ENCODE data around the gene LGALS9C.
"Not testable (repeated sequence)": the region's sequence is repeated elsewhere in the genome, so short reads cannot be mapped to it uniquely, and the experiment has no call there.

The LGALS9C gene

DNA sequence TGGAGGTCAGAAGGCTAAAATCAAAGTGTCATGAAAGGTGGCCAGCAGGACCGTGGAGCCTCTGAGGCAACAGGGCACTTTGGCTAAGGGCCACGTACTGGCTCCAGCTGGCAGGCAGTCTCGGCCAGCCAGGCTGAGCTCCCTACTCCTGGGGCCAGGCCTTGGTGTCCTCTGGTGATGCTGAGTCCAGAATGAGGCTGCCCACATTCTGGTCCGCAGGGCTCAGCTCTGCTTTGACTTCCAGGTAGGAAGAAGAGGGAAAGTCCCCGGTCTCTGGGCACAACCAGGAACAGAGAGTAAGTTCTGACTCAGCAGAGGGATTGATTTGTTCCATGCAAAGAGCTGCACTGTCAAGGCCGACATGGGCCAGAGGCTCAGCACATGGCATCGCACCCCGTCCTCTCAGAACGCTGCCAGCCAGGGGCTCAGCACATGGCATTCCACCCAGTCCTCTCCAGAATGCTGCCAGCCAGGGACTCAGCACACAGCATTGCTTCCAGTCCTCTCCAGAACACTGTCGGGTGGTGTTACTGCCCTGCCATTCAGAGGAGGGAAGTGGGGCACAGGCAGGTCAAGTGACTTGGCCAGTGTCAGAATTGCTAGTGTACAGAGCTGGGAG lies 2.5 kb downstream of the LGALS9C start:
- not testable (repeated sequence) for DNase-seq

GRCh38 chr17:18481775-18482174 lies 5.2 kb downstream of the LGALS9C start:
- not testable (repeated sequence) for DNase-seq

DNA sequence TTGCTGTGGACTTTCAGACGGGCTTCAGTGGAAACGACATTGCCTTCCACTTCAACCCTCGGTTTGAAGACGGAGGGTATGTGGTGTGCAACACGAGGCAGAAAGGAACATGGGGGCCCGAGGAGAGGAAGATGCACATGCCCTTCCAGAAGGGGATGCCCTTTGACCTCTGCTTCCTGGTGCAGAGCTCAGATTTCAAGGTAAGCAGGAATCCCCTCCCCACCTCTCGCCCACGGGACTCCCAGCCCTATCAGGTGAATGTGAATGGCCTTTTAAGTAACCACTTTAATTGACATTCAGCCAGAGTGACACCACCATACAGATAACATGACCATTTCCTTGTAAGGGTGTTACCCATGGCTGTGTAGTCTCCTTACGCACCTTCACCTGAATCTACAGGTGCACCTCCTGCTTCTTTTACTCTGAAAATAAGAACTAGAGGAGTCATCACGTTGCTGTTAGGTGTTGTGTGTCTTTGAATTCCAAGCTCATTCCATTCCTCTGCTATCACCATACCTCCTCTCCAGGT lies 9.4 kb downstream of the LGALS9C start:
- not testable (repeated sequence) for DNase-seq

GRCh38 chr17:18487633-18488032 lies 11.0 kb downstream of the LGALS9C start:
- not testable (repeated sequence) for DNase-seq

DNA sequence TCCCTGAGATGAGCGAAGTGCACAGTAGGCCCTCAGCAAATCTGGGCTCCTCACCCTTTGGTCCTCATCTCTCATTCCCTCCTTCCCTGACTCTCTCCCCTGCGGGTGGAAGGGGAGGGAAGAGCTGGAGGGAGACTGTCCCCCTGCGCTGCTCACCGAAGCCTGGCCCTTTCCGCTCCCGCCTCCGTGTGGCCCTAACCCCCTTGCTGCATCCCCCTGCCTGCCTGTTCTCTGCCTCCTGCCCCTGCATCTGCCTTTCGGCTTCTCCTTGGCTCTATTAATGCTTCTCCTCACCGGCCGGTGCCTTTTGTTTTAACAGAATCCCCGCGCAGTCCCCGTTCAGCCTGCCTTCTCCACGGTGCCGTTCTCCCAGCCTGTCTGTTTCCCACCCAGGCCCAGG lies 12.0 kb downstream of the LGALS9C start:
- DNase-seq: not testable (repeated sequence)

DNA sequence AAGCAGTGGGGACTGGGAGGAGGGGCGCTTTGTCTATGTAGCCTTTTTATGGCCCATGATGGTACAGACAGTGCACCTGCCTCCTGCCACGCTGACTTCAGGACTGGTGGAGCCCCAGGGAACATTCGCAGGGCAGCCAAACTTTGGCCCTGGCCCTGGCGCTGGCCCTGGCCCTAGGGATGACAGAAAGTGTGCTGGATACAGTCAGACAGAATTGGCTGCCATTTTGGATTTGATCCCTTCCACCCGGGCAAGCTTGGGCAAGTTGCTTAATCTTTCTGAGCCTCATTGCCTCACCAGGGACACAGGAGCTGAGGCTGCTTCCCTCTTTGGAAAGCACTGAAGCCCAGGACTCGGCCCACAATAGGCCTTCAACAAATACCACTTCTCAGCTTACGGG lies 13.4 kb downstream of the LGALS9C start:
- DNase-seq: not testable (repeated sequence)

DNA sequence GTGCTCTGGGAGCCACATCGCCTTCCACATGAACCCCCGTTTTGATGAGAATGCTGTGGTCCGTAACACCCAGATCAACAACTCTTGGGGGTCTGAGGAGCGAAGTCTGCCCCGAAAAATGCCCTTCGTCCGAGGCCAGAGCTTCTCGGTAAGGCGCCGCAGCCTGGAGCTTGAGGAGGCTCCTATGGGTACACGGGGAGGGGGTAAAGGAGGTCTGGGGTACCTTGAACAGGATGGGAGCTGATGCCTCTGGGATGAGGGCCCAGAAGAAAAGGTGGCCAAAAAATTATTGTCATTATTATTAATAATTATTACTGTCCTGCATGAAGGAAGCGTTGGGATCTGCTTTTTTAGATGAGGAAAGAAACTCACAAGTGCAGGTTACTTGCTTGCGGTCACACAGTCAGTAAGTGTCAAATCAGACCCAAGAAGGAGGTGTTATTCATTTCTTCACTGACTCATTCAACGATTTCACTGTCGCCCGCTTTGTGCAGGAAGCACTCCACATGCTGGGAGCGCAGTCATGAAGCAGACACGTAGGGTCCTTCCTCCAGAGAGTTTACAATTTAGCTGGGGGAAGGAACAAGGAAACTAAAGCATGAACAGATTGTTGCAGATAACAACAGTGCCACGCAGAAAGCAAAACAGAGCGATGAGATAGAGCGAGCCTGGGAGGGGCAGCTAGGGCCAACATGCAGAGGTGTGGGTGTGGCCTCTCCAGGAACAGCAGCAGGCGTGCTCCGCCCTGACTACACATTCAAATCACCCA lies 16.3 kb downstream of the LGALS9C start:
- not testable (repeated sequence) for DNase-seq

GRCh38 chr17:18494250-18494768 lies 17.7 kb downstream of the LGALS9C start:
- DNase-seq: not testable (repeated sequence)

- DNase-seq: not testable (repeated sequence)
These were observed 20.5 kb downstream of the LGALS9C start for GRCh38 chr17:18497044-18497443.

DNA sequence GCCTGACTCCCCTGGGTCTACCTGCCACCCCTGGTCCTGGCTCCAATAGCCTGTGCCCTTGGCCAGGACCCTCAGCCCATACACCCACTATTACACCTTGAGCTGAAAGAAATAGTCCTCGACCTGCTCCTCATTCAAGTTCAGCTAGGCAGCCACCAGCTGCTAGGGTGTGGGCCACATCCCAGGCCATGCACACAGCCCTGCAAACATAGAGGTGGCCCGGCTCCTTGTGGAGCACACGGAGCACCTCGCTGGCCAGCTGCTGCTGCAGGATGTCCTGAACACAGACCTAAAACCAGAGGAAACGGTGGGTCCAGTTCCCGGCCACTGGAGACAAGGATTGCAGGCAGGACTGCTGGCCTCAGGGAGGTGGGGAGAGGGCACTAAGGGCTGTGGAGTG lies 22.5 kb downstream of the LGALS9C start:
- not testable (repeated sequence) for DNase-seq

DNA sequence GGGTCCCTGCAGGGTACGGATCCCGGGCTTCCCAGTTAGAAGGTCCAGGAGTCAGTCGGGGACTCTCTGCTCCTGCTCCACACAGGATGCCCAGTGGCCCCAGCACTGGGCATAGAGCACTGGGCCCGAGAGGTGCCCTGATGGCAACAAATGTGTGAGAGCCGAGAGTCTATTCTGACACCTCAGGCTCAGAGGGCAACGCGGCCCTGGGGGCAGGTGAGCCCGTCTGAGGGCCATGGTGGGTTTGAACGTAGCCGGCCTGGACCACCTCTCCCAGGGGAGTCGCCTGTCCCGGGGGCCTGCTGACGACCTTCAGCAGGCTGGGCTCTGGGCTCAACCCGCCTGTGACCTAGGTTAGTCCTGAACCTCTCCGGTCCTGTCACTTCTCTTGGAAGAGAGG lies 23.2 kb downstream of the LGALS9C start:
- DNase-seq: not testable (repeated sequence)

DNA sequence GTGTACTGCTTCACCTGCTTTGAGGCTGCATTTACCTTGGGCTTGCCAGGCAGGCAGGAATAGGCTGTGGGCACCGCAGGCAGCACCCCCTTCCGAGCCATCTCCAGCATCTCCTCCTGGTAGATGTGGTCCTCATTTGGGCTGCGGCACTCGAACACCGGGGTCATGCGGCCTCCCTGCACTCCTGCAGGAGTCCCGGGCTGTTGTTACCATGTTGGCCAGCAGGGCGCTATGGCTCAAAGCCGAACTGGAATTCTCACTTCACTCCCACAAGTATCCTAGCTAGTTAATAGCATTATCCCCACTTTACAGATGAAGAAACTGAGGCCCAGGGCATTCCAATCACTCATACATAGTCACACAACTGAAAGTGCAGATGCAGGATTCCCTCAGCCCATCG lies 23.7 kb downstream of the LGALS9C start:
- not testable (repeated sequence) for DNase-seq

- DNase-seq: not testable (repeated sequence)
These were observed 24.2 kb downstream of the LGALS9C start for GRCh38 chr17:18500816-18501215.

DNA sequence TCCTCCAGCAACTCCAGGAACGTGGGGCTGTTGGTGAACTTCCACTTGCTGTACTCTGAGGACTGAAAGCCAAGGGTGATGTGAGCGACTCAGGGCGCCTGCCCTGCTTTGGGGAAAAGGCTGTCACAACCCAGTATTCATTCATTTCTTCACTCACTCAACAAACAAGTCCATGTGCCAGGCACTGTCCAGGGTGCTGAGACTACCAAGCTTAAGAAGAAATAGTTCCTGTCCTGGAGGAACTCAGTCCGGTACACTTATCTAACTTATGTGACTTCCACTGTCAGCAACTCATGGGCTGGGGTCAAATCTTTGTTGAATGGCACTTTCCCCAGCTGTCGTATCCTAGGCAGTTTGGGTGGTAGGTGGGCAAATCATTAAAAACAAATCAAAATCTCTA lies 26.6 kb downstream of the LGALS9C start:
- not testable (repeated sequence) for DNase-seq

GRCh38 chr17:18507729-18508128 lies 31.1 kb downstream of the LGALS9C start:
- DNase-seq: not testable (repeated sequence)

- DNase-seq: not testable (repeated sequence)
These were observed 32.1 kb downstream of the LGALS9C start for GRCh38 chr17:18508667-18509066.

GRCh38 chr17:18521100-18521499 lies 44.5 kb downstream of the LGALS9C start:
- not testable (repeated sequence) for DNase-seq

DNA sequence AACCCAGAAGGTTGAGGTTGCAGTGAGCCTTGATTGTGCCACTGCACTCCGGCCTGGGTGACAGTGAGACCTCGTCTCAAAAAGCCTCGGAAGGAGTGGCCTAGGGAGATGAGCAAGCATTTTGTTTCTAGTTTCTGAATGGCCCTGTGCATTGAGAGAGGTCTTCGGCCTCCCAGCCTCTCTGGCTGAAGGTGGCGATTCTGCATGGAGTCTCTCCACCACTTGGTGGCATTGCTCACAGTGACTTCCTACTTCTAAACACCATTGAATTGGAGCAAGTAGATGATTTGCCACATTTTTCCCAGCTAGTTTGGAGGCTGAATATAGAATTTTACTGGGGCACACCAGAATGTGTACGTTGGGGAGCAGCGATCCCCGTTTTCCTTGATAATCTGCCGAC lies 48.4 kb downstream of the LGALS9C start:
- DNase-seq: not testable (repeated sequence)

GRCh38 chr17:18526168-18526800 lies 49.7 kb downstream of the LGALS9C start:
- DNase-seq: not testable (repeated sequence)

DNA sequence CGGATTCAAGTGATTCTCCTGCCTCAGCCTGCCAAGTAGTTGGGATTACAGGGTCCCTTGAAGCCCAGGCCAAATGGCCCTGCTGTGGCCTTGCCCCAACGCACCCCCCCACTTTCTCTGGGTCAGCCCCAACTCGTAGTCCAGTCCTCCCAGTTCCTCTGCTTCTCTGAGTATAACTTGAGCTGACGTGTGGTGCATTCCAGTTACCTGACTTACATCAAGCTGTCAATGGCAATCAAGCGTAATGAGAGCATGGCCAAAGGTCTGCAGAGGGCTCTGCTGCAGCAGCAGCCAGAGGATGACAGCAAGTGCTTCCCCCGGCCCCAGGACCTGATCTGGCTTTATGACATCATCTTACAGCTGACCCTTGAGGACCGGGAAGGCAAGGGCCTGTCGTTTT lies 50.8 kb downstream of the LGALS9C start:
- DNase-seq: not testable (repeated sequence)

GRCh38 chr17:18528435-18528834 lies 51.8 kb downstream of the LGALS9C start:
- not testable (repeated sequence) for DNase-seq

GRCh38 chr17:18528899-18529500 lies 52.4 kb downstream of the LGALS9C start:
- DNase-seq: not testable (repeated sequence)
